GM21360 (cell line): ENCODE measurements around the gene SRGAP3.

Experiments used
- ATAC-seq: cut with Tn5 transposase; IDR thresholded peaks from one replicate; pipeline ENCODE4 v1.9.1; 2021; ENCODE audit warnings: mild to moderate bottlenecking, moderate library complexity; ENCODE audit not compliant: unreplicated experiment

Gene SRGAP3

DNA sequence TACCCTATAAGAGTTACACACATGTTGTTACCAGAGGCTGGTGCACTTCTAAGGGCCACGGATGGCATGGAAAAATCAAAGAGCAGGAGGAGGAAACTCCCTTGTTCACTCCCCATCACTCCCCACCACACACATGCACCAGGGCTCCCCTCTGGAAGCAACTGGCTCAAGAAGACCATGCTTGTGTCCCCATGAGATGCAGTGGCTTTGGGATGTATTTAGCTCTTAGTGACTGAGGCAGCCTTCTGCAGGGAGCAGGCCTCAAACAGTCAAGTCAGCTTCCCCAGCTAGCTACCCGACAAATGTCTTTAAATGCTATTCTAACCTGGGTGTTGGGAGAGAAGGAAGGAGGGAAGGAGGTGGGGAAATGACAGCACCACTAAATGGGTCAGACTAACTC lies 253.2 kb downstream of the SRGAP3 start:
- no peak for ATAC-seq

DNA sequence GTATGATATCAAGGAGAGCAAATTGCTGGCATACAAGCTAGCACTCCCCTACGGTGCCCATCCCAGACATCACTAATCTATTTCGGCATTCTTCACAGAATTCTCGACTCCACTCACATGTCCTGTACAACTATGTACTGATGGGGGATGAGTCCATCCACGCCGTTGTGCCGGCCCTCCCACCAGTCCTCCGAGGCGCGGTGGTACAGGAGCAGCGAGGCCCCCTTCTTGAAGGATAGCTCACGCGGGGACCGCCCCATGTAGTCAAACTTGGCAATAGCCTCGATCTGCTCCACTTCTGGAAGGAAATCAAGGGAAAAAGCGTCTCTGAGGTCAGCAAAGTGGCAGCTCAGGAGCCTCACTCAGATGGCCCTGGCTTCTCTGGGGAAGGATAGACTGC lies 255.2 kb downstream of the SRGAP3 start:
- no peak for ATAC-seq

DNA sequence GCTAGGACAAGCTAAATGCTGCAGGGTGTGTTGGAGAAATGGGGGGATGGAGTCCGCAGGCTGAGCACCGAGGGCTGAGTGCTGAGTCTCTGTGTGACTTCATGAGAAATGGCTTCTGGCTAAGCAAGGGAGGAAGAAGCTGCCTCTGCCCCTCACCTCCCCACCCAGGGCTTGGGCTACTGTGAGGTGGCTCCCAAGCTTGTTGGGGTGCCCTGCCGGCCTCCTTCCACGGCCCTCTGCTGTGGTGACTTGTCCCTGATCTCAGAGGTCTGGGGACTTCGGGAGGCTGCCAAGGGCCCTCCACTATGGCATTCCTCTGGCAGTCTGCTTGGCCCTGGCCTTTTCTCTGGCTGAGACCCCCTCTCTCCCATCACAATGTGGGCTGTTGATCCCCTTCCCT lies 256.1 kb downstream of the SRGAP3 start:
- no peak for ATAC-seq

DNA sequence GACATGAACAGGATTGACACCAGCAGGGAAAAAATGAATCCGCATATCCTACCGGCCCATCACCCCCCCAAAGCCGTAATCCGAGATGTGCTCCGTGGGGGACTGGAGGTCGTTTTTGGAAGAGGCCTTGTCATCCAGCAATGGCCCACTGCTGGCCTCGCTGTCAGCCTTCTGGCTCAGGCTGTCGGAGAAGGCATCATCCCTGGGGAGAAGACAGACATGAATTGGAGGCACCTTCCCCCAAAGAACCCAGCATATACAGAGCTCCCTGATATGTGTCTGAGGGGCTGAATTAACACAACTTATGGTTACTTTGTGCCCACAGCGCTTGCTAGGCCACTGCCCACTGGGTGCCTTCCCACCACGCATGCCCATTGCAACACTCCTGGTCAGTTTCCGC lies 256.6 kb downstream of the SRGAP3 start:
- ATAC-seq = no peak

DNA sequence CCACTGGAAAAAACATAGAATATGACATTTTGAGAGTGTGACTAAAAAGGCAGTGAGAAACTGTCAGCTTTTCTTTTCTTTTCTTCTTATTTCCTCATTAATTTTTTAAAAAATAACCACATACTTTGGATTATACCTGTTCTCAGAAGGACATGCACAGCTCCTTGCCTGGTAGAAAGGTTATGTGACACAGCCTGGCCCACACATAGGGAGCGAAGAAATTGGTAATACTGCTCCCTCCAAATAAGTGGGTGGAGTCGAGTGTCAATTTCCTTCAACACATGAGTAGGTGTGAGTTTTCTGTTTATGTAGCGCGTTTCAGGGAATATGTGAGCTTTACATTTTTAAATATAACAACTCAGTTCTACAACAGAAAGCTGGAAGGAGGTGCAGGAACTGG lies 257.2 kb downstream of the SRGAP3 start:
- no peak for ATAC-seq

DNA sequence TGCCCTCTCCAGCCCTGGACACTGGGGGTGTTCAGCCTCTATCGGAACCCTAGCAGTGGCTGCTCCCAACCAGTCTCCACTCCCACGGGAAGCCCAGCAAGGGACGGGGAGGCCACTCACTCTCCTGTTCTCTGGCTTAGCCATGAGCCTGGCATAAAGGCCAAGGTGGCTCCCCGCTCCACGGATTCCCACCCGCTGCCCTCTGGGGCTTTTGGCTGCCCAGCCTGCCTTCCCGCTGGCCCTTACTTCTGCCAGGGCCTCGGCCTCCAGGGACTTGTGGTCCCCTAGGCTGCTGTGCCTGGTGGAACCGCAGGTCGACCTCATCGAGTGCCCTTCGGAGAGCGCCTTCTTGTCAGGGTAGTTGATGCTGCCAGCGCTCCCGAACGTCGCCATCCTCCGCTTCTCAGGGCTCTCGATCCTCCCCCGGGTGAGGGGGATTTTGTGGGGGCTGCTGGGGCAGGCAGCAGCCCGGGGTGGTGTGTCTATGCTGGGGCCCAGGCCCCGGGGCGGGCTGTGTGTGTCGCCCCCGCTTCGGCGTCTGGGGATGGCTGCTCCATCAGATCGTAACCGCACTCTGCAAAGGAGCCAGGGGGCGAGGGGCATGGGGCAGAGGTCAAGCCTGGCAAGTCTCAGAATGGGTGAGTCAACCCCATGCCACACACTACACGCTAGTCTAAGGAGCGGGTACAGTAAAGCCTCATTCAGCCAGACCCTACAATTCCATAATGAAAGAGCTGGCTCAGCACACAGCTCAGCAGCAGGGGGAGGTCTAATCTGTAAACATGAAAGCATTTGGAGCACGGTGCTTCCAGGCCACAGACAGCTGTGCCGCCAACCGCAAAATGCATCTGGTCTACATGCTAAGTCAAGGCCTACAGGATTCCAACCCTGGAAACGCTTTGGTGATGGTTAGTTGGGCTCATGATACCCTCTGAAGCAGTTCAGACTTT lies 258.9 kb downstream of the SRGAP3 start:
- ATAC-seq = no peak

DNA sequence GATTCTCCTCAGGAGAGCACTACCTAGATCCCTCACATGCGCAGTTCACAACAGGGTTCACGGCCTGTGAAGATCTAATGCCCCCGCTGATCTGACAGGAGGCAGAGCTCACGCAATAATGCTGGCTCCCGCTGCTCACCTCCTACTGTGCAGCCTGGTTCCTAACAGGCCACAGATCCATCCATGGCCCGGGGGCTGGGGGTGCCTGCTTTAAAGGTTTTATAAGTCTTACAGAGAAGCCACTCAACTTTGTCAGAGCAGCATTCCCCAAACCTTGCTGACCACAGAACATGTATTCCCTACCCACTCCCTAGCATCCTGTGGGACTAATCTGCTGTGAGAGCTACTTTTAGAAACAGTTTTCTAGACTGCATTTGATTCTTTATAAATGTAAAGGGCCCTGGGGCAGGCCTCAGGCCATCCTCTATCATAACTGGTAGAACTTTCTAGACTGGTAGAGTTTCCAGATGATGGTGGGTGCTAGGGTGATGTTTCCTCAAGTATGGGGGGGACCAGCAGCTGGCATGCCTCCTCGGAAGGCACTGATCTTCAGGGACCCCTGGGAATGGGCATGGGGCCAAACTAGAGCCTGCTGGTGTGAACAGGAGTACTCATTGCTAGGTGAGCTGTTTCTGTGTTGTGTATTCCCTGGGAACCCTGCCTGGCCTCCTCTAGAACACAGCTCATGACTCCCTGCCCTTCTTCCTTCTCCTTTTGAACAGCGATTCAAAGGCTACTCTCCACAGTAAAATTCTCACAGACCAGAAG lies 260.5 kb downstream of the SRGAP3 start:
- ATAC-seq = no peak

DNA sequence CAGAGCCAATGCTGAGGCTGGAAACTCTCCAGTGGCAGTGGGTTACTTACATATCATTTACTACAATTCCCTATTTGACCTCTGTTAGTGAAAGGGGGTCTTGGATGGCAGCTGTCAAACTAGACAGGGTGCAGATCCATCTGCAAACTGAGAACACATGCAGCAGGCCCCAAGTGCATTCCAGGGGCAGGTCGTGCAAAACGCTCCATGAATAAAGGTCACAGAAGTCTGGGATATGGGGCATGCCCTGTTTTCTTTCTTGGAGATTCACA lies 261.1 kb downstream of the SRGAP3 start:
- no peak for ATAC-seq

DNA sequence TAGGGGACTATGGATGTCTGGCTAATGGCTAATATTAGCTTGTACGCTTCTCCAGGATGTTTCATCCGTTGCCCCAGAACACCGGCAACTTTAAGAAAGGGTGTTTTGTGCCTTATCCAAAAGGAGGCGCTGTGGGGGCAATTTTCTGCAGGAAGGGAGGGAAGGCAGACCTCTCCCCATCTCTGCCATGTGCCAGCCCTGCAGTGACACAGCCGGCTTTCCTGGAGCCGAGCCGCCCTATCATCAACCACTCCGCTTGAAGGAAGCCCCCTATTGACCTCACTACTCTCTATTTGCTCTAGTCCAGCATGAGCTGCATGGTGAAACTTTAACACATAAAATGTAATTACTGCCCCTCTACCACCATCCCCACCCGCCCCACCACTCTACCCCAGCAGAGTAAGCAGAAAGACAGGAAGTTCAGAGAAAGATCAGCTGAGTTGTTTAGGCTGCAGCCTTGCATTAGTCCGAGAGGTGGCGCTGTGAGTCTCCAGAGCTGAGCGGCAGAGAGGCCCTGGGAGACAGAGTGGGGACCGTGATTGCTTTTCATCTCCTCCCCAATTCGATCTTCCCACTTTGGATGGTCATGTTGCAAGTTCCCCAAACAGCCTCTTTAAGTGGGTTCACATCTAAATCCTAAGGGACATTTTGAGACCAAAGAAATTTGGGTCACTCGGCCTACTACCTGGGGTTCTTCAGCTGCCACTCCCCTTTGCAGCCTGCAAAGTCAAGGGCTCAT lies 261.6 kb downstream of the SRGAP3 start:
- ATAC-seq = no peak

DNA sequence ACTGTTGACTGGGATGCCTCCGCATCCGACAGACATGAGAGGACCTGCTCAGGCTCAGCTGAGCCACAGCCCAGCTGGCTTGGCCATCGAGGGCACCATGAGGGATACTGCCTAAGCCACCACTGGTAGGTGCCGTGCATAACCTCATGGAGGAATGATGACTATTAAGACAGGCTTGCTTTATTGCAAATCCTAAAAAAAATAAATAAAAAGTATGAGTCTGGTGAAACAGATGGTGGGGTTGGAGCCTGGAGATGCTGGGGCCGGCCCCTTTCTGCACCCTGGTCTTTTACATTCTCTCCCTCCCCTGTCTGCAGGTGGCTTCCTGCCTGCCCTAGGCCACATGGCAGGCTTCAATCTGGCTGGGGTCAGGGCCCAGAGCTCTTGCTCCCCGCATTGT lies 262.2 kb downstream of the SRGAP3 start:
- no peak for ATAC-seq

DNA sequence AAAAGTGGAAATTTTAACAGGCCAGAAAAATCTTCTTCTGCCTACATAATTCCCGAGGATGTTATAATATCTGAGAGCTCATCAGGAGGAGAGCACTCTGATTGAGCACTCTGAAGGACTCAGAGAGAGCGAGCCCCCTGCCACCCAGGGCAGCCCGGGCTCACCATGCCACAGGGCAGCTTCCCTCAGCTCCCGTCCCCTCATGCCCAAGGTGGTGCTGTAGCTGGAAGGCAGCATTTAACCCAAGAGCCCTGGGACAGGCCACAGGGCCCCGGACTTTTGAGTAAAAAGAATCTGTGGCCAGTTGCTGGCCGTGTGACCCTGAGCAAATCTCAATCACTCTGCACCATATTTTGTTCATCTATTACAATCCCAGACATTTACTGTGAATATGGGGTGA lies 262.7 kb downstream of the SRGAP3 start:
- ATAC-seq = no peak

DNA sequence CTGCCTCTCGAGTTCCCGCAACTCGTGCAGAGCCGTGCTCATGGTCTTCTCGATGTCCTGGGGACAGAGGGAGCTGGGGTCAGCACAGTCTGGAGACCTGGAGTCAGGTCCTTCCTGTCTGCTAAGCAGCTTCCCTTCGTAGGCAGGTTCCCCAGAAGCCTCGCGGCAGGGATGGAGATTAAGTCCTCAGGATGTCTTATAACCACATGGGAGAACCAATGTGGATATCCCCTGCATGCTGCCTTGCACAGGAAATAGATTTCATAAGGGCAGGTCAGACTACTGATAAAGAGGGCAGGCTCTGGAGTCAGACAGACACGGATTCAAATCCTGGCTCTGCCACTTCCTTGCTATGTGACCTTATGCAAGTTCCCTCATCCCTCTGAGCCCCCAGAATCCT lies 263.6 kb downstream of the SRGAP3 start:
- no peak for ATAC-seq

DNA sequence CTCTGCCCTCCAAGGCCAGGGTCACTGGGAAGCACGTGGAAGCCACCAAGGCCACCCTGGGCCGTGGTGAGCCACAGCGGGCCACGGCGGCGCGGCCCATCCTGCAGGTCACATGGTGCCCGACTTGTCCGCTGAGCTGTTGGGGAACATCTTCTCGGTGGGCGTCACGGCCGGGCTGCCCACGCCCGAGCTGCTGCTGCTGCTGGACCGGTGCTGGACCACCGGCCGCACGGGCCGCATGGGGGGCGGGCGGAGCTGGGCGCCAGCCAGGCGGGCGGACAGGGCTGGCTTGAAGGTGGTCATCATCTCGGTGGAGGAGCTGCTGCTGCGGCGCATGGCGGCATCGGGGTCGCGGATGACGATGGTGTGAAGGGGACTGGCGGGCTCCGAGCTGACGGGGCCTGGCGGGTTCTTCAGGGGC lies 264.0 kb downstream of the SRGAP3 start:
- ATAC-seq = no peak

DNA sequence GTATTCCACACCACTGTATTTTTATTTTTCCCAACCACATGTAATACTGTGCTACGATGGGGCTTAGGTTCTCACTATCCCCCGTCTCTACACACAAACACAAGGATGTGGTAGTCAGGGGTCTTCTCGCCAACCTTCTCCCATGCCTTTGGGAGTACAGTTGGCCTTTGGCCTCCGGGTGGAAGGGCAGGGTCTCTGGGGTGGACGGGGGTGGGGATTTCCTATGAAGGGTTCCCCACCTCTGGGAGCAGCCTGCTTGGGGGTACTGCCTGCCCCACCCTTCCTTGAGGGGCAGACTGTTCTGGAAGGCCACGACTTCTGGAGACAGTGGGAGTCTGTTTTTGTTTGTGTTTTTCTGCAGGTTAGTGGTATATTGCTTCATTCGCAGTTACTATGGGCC lies 264.9 kb downstream of the SRGAP3 start:
- ATAC-seq = no peak

DNA sequence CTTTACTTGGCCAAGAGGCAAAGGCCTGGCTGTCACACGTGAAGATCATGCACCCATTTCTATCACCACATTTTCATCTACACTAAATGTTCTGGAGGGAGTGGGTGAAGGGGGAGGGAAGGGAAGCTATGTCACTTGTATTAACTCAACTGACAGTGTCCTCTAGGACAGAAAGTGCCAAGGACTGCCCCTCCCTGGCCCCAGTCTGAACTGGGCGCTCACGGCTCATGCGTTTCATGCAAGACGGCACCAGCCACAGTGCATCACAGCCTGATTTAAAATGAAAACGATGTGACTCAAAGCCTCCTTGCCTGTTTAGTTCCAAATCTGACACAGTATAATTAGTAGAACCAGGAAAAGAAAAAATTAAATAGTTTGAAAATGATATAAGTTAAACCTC lies 265.4 kb downstream of the SRGAP3 start:
- ATAC-seq = no peak

DNA sequence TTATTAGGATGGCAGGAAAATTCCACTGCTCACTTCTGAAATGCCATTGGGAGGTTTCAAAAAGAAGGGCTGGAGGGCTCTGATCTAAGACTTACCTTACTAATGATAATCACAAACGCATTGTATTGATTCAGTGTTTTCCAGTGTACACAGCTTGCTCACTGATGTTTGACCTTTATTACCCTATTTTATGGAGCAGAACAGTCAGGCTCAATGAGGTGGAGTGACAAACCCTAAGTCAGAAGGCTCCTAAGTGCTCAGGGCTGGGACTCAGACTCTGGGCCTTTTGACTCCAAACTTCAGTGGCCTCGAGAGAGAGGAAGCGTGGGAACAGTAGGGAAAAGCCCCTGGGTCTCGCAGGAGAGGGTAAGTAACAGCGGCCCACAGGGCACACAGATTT lies 265.9 kb downstream of the SRGAP3 start:
- ATAC-seq = no peak

DNA sequence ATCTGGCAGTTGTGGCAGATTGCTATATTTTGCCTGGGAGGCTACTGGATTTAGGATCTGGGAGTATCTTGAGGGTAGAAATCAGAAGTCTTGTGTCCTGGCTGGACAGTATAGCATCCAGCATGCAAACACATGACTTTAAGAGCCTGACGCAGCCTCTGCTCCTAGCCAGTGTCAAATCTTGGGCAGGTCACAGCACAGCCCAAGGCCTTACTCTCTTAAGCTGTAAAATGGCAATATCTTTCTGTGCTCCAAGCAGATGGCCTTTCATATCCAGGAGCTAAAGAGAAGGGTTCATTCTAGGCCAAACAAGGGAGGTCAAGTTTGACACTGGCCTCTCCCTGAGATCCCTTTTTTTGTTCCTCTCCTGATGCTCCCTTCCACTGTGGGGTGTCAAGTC lies 266.4 kb downstream of the SRGAP3 start:
- ATAC-seq = no peak

DNA sequence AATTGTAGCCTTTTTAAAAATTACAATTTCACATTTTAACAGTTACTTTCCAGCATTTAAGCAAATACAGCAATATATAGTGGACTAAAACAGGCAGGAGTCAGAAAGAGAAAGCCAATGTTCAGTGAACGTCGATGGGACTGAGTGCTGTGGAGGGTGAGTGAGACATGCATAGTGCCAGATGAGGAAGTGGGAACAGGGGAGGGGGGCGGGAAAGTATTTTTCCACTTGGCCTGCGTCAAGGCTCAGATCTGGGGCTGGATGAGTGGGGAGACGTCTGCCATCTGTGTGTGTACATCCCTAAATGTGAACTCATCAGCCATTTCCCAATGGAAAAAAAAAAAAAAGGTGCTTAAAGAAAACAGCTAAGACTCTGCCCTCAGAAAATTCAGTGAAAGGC lies 266.9 kb downstream of the SRGAP3 start:
- ATAC-seq = no peak

DNA sequence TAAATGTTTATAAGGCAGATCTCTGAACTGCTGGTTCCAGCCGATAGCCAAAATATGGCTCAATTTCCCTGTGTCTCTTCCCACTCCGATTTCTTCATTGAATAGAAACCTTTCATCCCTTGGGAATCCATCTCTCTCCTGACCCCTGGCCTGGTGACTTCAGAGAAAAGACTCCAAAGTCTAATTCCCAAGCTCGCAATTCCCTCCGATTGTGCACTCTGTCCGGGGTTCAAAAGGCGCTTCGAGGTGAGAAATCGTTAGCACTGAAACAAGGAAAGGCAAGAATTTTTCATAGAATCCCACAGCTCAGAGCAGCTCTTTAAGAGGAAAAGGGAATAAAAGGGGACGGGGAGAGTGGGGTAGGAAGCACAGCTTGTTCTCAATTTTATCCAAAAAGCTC lies 267.7 kb downstream of the SRGAP3 start:
- no peak for ATAC-seq

DNA sequence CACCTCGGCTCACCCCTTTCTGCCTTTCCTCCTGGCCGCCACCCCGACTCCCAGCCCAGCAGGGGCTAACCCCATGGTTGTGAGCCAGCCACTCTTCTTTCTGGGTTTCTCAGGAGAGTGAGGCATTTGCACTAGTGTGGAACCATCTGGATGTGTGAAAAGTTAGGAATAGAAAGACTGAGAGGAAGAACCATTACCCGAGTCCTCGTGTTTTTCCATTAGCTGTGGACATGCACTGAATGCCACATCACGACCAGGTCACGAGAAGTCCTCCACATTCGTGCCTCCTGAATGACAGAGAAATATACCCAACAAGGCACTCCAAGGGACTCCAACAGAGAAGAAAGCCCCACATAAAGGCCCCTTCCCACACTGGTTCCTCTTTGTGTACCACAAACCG lies 268.1 kb downstream of the SRGAP3 start:
- ATAC-seq = no peak

DNA sequence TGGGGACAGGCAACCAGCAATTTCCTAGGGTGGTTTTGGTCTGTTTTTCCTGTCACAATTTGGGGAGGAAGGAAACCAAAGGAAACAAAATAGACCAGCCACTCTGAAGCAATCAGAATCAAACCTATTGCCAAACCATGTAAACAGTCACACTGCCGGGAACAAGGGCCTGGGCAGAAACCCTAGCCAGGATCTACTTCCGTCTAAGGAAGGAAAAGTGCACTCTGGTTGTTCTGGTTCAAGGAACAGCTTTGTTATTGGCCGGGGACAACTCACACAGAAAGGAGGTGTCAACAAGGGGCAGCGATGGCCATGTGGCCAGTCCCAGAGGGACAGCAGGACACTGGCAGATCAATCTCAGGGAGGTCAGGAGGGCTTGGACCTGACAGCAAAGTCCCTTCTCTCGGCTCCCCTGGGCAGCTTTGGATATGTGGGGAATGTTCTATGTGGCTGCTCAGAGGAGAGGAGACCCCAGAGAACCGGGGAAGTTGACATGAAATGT lies 268.6 kb downstream of the SRGAP3 start:
- no peak for ATAC-seq

DNA sequence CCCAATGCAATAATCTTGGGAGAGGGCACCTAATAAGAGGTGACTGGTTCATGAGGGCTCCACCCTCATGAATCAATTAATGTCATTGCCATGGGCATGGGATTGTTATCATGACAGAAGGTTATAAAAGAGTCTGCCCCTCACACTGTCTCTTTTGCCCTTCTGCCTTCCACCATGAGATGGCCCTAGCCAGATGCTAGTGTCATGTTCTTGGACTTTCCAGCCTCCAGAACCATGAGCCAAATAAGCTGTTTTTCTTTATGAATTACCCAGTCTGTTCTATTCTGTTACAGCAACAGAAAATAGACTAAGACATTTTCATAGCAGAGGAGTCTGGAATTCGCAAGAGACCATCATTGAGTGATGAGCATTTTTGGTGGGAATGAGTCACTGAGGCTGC lies 270.2 kb downstream of the SRGAP3 start:
- ATAC-seq = no peak
